ENCODE measurements around the gene NFIC.
"Not testable (repeated sequence)": the region's sequence is repeated elsewhere in the genome, so short reads cannot be mapped to it uniquely, and the experiment has no call there.

The NFIC gene

GRCh38 chr19:3426433-3426832 is 60.0 kb downstream of the NFIC start:
- no peak for DNase-seq (ENCODE audit: low spot score)

DNA sequence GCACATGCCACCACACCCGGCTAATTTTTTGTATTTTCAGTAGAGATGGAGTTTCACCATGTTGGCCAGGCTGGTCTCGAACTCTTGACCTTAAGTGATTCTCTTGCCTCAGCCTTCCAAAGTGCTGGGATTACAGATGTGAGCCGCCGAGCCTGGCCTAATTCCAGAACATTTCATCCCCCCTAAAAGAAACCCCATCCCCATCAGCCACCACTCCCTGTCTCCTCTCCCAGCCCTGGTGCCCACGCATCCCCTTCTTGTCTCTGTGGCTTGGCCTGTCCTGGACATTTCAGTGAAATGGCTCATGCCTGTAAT is 63.9 kb downstream of the NFIC start:
- DNase-seq (ENCODE audit: low spot score), result not testable (repeated sequence)

DNA sequence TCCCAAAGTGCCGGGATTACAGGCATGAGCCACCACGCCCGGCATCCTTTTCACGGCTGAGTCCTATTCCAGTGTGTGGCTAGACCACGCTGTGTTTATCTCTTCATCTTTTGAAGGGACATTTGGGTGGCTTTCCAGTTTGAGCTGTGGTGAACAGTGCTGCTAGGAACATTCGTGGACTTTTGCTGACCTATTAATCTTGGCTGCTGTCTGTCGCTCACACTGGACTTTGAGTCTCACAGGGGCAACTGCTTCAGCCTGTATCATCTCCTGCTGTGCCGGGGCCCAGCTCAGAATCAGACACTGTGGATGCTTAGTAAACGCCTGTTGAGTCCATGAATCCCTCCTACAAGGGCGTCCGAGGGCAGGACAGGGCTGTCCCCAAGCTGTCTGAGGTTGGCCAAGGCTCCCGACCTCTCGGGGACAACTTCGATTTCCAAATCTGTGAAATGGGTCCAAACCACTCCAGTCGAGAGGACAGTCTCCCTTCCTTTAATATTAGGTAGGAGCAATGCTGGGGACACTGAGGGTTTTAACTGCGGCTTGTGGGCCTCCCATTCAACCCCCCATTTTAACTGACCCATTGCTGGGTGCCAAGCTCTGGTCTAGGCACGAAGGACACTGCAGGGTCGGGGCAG is 65.5 kb downstream of the NFIC start:
- no peak for DNase-seq (ENCODE audit: low spot score)

- DNase-seq (ENCODE audit: low spot score), result no peak
These were observed 66.9 kb downstream of the NFIC start for GRCh38 chr19:3433313-3433712.

DNA sequence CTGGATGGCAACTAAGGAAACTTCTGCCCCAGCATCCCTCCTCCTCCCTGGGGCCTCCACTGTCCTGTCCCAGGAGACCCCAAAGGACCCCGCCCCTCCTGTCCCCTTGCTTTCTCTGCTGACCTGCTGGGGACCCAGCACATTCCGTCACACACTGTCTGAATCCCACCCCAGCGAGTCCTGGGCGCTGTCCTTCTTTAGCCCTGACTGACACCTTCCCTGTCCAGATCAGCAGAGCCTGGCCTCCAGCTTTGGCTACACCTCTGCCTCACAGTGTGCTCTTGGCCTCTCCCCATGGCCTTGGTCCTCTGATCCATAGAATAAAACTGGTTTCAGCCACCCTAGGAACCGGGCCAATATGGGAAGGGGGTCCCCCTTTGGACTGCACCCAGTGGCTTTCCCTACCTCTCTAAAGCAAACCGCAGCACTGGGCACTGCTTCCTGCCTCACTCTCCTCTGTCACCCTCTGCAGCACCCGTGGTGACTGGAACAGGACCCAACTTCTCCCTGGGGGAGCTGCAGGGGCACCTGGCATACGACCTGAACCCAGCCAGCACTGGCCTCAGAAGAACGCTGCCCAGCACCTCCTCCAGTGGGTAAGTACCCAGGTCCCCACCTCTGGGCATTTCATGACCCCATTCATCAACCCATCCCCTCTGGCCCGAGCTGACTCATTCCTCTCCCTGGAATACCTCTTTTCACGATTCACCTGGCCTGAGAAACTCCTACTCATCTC is 67.6 kb downstream of the NFIC start:
- no peak for DNase-seq (ENCODE audit: low spot score)

DNA sequence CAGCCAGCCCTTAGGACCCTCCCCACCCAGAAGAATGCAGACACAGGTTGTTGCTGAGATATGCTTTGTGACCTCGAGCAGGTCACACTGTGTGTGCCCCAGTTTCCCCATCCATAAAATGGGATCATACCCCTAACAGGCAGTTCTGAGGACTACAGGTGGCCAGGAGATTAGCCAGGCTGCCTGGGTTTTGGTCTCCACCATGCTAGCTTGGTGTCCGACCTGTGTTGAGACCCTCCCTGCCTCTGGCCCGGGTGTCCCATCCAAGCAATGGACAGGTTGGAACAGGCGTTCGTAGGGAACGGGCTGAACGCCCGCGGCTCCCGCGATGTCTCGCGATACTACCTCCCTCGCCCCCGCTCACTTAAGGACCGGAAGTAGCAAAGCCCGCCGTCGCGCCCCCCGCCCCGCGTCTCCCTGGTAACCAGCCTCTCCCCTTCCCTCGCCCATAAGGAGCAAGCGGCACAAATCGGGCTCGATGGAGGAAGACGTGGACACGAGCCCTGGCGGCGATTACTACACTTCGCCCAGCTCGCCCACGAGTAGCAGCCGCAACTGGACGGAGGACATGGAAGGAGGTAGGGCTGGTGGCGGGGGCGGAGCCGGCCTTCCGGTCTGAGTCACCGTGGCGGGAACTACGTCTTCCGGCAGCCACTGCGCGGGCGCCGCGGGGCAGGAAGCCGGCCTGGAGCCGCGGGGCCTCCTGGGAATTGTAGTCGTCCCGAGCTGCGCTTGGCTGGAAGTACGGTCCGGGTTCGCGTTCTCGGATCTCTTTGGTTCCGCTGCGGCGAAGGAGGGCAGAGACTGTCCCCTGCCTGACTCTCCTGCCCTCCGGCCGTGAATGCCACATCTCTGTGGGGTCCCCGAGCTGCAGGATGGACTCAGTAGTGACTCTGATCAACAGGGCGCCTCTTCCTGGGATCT is 68.5 kb downstream of the NFIC start:
- peak; percentile 97 for DNase-seq (ENCODE audit: low spot score)

DNA sequence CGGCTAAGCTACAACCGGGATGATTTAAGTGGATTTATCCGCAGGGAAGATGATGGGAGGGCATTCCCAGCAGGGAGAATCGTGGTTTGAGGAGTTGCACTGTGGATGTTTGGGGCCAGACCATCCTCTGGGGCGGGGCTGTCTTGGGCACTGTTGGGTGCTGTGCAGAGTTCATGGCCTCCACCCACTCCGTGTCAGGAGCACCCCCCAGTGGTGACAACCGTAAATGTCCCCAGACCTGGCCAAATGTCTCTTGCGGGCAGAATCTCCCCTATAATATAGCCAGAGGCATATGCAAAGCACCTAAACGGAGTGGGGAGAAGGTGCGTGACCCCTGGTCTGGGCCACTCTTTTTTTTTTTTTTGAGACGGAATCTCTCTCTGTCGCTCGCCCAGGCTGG is 73.7 kb downstream of the NFIC start:
- no peak for DNase-seq (ENCODE audit: low spot score)

- DNase-seq (ENCODE audit: low spot score), result no peak
These were observed 75.0 kb downstream of the NFIC start for GRCh38 chr19:3441089-3441985.

DNA sequence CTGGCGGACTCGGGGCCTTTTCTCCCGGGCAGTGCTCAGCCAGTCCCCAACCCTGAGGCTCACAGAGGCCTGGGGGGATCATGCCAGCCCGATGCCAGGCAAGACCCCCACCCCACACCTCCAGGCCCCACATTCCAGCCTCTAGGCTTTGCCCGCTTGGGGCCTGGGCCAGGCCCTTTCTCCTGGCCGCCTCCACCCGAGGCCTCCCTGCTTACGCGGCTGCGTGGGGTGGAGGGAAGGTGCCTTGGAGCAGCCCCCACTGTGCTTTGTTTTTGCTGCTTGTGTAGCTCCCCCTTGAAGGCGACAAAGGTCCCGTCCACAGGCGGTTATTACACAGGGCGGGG is 75.6 kb downstream of the NFIC start:
- no peak for DNase-seq (ENCODE audit: low spot score)

GRCh38 chr19:3442487-3443071 is 76.2 kb downstream of the NFIC start:
- no peak for DNase-seq (ENCODE audit: low spot score)

- no peak for DNase-seq (ENCODE audit: low spot score)
These were observed 77.7 kb downstream of the NFIC start for GRCh38 chr19:3443840-3444694.

- no peak for DNase-seq (ENCODE audit: low spot score)
These were observed 78.4 kb downstream of the NFIC start for GRCh38 chr19:3444695-3445234.

GRCh38 chr19:3446657-3447056 is 80.3 kb downstream of the NFIC start:
- not testable (repeated sequence) for DNase-seq (ENCODE audit: low spot score)

DNA sequence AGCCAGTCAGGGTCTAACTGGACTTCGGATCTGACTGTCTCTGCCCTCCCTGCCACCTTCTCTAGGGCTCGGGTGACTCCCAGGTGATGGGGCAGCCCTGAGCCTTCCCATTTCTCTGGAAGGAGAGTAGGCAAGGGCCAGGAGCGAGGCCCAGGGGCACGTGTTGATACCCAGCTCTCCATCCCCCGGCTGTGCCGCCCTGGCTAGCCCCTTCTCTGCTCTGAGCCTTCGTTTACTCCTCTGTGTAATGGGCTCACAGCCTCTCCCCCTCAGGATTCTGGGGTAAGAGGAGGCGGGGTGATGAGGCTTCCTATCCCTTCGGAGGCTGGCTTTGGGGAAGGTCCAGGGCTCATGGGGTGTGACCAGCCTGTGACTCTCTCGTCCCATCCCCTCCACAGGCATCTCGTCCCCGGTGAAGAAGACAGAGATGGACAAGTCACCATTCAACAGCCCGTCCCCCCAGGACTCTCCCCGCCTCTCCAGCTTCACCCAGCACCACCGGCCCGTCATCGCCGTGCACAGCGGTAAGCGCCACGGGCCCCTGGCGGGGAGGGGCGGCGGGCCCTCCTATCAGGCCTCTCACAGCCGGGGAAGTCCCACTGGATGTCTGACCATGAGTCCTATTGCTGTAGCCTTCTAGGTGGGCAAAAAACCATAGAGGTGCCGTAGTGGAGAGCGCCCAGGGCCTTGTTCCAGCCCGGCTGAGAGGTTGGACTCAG is 82.4 kb downstream of the NFIC start:
- no peak for DNase-seq (ENCODE audit: low spot score)

GRCh38 chr19:3450796-3451411 is 84.5 kb downstream of the NFIC start:
- no peak for DNase-seq (ENCODE audit: low spot score)

- no peak for DNase-seq (ENCODE audit: low spot score)
These were observed 85.1 kb downstream of the NFIC start for GRCh38 chr19:3451451-3451866.

DNA sequence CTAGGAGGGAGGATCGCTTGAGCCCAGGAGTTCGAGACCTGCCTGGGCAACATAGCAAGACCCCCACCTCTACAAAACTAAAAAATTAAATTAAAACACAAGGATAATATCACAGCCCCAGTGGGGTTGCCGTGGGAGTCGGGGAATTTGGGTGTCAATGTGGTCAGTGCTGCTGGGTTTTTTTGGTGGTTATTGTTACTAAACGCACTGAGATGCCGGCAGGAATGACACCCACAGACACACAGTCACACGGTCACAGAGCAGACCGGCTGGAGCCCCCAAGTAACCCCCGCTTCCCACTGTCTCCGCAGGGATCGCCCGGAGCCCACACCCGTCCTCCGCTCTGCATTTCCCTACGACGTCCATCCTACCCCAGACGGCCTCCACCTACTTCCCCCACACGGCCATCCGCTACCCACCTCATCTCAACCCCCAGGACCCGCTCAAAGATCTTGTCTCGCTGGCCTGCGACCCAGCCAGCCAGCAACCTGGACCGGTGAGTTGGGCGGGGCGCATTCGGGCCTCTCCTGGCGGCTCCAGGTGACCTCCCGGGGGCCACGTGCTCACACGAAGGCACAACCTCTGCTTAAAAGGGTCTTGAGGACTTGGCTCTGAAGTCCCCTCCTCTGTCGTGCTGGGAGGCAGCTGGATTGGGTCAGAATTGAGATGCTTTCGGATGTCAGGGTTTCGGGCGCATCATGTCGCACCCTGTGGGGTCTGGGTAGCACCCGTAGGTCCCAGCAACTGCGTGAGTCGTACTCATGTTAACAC is 86.0 kb downstream of the NFIC start:
- DNase-seq (ENCODE audit: low spot score), result no peak

DNA sequence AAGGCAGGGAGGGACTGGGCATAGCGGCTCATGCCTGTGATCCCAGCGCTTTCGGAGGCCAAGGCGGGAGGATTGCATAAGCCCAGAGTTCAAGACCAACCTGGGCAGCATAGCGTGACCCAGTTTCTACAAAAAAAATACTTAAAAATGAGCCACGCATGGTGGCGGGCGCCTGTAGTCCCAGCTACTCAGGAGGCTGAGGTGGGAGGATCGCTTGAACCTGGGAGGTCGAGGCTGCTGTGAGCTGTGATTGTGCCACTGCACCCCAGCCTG is 86.5 kb downstream of the NFIC start:
- peak; percentile 51 for DNase-seq (ENCODE audit: low spot score)

GRCh38 chr19:3453840-3454239 is 87.5 kb downstream of the NFIC start:
- no peak for DNase-seq (ENCODE audit: low spot score)
